Epithelial cell of prostate (primary cell): Measurements from ENCODE around the gene RNF19B.

Source experiments
- DNase-seq: peaks from one replicate; pipeline ENCODE4 v3.0.0-alpha.2; 2011; ENCODE audit warnings: low read depth, low spot score
- H3K27ac ChIP-seq: fragments of 450-650 bp; 2 replicates; pipeline ENCODE4 v1.5.1; 2017; ENCODE audit warnings: mild to moderate bottlenecking

The RNF19B gene

DNA sequence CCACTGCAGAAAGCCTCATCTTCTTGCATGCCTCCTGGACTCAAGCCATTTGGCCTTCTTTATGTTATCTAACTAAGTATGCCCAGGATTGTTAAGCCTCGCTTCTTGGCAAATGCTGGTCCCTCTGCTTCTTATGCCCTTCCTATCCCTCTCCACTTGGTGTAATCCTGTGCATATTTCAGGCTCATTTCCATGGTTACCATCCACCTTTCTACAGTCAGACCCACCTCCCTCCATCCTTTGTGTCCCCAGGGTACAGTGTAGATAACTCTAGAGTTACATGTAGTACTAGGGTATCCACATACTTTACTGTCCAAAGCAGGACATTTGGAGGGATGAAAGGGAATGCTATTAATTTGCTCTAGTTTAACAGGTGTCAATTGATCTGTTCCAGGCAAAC, 6.5 kb upstream of the RNF19B start:
- DNase-seq, result no peak

DNA sequence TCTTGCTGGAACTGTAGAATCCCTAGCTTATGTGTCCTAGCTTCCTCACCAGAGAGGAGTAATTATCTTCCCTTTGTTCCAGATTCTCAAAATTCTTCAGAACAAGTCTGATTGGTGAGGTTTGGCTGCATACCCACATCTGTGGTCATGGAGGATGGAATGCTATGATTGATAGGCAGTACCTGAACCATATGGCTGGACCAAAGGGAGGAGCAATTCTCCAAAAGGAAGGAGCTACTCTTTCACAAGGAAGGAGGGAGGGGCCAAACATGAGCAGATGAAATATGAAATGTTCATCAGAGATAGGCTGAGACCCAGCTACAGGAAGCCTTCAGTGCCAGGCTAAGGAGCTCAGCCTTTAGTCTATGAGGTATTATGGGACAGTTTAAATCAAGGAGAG, 5.0 kb upstream of the RNF19B start:
- H3K27ac ChIP-seq, result peak overlapping the region; percentile 78
- no peak for DNase-seq

More for the DNA sequence above, 6.5 kb upstream of the RNF19B start:
- no peak overlapping the region for H3K27ac ChIP-seq

DNA sequence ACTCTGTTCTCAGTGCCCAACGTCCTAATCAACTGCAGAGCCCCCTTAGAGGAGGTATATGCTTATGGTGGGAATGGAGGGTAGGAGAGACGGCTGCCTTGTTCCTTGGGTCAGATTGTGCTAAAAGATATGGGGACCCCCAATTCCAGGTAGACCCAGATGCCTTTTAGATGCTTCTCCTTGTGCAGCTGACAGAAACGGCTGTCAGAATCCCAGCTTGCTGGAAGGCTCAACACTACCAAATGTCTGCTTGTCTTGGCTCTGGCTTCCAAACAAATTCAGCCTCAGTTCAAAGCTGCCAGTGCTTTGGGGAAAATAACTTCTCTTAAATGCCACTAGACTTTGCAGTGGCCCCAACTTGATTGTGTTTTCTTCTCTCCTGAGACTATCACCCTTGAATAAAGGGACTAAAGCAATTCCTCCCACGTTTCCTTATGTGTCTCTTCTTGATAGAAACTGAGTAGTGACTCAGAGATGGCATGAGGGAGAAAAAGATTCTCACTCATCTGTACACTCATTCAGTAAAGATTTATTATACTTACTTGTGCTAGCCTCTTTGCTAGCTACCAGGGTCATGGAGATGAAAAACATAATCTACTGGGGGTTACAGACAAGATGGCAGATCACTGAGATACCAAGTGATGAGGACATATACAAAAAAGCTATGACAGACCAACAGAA, 3.4 kb upstream of the RNF19B start:
- DNase-seq, result no peak
- peak overlapping the region; percentile 78 for H3K27ac ChIP-seq

DNA sequence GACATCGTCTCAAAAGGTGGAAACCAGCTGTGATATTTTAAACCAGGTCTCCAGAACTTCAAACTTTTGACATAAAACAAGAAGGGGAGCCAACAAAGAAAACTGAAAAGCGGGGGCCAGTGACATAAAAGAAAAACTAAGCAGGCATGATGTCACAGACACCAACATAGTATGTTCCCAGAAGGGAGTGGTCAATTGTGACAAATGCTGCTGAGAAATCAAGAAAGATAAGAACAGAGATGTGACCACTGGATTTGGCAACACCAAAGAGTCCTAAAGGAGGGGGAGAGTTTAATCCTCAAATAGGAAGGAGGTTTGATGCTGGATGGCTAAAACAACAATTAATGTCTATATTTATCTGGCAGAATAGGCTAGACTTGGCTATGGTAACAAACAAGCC, 2.3 kb upstream of the RNF19B start:
- H3K27ac ChIP-seq, result no peak overlapping the region

DNA sequence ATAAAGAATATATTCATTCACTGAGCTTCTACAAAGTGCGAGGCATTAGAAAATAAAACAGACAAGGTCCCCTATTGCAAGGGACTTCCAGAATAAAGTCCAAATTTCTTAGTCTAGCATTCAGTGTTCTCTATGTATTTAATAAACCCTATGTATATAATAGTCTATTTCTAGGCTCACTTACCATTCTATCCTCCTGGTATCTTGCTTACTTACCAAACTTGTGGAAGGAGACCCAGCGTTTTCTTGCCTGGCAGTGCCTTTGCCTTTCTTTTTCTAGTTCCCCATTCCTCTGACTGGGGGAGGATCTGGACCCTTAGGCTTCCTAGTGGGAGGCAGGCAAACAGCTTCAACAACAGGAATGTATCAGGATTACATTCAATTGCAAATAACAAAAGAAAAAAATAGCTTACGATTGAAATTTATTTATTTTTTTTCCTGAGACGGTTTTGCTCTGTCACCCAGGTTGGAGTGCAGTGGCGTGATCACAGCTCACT, 690 bp upstream of the RNF19B start:
- DNase-seq, result no peak
- peak overlapping the region; percentile 76 for H3K27ac ChIP-seq

More for the DNA sequence above, 2.3 kb upstream of the RNF19B start:
- DNase-seq, result no peak

DNA sequence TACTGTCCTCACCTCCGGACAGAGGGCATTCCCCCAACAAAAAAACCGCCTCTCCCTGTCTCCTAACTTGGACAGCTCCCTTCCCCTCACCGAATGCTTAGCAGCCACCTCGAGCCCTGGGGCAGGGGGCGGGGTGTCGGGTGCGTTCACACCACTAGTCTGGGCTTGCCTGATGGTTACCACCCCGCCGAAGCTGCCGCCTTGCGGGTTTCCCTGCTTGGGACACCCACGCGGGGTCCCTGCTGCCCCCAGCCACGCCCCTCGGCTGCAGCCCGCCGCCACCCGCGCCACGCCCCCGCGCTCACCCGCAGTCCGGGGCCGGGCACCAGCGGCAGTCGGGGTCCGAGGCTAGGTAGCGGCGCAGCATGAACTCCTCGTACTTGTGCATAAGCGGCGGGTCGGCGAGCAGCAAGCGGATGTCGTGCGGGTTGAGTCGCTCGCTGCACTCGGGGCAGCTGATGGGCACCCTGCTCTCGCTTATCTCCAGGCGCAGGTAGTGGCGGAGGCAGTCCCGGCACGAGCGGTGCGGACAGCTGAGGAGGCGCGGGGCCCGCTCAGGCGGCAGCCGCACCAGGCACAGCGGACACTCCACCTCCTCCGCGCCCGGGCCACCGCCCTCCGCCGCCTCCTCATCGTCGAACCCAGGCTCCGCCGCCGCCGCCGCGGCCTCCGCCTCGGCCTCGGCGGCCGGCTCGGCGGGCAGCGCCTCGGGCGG, 706 bp downstream of the RNF19B start:
- no peak for DNase-seq
- H3K27ac ChIP-seq, result peak overlapping the region; percentile 76

DNA sequence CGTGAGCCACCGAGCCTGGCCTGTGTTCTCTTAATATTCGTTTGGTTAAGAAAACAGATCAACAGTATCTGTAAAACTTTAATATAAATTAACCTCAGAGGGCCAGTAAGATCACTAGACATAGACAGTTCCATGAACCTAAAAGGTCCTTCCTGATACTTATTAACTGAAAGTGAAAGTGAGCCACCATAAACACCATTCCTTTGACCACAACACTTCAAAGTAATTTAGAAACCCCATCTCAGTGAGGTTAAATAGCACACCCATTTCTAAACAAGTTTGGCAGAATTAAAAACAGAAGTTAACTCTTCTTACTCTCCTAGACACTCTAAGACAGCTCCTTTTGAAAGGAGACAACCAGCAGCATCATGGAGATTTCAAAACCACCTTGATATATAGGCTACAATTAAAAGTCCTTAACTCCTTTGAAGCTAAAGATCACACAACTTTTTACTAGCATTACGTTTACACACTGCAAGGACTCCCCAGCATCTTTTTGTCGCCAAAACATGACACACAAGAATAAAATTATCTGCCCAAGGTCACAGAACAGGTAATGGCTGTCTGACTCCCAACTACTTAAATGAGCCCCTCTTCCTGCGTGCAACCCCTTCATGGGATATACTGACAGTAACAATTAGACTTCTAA, 2.2 kb downstream of the RNF19B start:
- H3K27ac ChIP-seq, result no peak overlapping the region
- no peak for DNase-seq

DNA sequence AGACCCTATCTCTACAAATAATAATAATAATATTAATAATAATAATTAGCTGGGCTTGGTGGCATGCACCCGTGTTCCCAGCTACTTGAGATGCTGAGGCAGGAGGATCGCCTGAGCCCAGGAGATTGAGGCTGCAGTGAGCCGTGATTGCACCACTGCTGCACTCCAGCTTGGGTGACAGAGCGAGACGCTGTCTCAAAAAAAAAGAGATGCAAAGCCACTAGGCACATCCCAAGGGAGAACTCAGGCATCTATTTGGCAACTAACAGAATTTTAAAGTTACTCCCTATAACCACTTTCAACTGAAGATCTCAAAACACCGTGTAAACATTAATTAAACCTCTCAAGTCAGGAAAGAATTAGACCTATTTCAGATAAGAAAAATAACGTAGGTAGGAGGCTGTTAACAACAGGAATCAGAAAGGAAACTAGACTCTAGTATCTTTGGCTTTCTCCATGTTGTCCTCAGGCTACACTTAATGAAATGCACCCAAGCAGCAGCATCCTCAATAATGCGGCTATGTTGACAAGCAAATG, 3.7 kb downstream of the RNF19B start:
- DNase-seq, result no peak

DNA sequence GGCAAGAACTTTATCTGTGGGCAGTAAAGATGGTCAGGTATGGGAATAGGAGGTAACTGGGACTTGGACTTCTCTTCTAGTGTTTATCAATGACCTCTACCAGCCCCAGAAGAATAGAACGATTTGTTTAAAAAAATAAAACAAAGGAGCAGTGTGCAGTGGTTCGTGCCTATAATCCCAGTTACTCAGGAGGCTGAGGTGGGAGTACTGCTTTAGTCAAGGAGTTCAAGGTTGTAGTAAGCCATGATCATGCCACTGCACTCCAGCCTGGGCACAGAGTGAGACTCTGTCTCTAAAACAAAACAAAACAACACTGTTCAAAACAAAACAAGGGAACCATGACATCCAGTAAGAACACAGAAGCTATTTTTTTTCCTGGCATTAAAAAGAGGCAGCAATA, 4.3 kb downstream of the RNF19B start:
- H3K27ac ChIP-seq, result no peak overlapping the region
- no peak for DNase-seq

More for the DNA sequence above, 3.7 kb downstream of the RNF19B start:
- H3K27ac ChIP-seq, result no peak overlapping the region

DNA sequence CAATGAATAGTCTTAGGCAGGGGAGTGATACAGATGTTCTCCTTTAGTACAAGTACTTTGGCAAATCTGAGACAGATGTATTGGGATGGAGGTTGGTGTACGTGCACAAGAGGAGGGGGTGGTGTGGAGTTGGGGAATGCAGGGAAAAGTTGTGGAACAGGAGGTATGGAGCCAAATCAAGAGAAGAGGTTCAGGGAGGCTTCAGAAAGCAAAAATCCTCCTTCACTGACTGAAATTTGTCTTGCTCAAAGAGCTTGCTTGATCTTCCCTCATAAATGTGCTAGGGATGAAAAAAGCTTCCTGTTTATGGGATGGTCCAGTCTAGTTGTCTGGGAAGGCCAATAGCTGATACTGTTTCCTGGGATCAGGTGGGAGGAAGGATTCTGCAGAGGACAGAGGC, 5.8 kb downstream of the RNF19B start:
- DNase-seq, result no peak
- H3K27ac ChIP-seq, result no peak overlapping the region

DNA sequence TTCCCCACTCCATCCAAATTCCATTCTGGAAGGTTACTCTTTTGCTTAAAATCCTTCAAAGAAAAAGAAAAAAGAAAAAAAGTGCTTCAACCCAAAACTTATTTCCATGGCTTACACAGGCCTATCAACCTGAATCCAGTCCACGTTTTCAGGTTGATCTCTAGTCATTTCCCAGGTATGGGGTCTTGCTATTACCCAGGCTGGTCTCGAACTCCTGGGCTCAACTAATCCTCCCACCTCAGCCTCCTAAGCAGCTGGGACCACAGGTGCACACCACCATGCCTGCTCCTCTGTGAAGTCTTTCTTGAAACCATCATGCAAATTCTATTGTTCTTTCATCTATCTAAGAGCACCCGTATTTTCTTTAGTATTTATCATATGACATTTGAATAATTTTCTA, 7.6 kb downstream of the RNF19B start:
- DNase-seq, result no peak
- no peak overlapping the region for H3K27ac ChIP-seq

DNA sequence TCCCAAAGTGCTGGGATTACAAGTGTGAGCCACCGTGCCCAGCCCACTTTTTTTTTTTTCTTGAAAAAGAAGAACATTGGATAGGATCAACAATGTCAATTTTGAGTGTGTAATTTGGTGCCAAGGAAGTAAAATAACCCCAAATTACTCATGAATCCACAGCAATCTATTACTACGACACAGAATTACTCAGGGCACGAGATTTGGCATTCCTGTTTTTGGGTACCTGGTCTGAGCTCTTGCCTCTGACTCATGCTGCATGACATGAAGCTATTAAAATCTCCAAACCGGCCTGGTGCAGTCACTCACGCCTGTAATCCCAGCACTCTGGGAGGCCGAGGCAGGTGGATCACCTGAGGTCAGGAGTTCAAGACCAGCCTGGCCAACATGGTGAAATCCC, 10.4 kb downstream of the RNF19B start:
- H3K27ac ChIP-seq, result peak overlapping the region; percentile 90
- peak; percentile 89 for DNase-seq

DNA sequence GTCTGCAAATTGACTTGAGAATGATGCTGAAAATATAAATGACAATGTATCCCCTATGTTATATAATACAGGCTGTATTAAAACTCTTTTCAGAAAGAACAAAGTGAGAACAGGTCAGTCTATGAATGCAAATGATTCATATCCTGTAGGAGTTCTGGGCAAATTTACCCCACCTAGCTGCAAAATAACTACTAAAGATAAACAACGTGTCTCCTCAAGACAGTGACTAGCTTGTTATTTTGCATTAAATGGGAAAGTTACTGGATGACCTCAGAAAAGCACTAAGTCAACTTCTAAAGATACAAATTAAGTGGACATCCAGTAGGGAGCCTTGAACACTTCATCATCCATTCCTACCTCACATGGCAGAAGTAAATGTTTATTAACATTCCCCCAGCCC, 11.1 kb downstream of the RNF19B start:
- peak; percentile 75 for DNase-seq
- H3K27ac ChIP-seq, result peak overlapping the region; percentile 90

DNA sequence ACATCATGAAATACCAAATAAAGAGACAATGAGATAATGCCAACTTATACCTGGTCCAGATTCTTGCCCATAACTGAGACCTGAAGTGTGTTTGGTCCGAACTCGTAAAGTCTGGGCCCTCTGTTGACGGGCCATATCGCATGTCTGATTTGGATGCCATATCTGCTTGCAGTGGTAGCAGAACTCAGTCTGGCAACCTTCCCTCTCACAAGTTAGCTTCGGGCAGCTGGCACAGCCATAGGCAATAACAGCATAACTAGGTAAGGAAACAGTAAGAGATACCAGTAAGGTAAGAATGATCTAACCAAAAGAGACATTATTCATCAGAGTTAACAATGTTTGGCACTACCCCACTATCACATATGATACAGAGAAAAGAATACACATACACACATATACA, 15.1 kb downstream of the RNF19B start:
- H3K27ac ChIP-seq, result peak overlapping the region; percentile 54
- no peak for DNase-seq

DNA sequence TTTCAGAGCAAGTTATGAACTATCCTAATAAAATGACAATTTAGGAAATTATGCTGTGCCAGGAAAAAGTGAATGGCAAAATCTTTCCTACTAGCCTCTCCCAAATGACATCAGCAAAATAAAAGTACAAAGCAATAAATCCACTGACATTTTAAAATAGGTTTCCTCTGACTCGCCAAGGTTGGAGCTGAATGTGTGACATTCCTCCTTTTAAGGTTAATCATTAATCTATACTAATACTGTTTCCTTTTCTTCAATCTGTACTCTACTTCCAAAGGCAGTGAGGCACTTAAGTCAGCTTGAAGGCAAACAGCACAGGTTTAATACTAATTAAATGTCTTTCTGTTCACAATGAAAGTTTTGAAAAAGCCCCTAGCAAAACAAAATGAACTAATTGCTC, 15.7 kb downstream of the RNF19B start:
- peak overlapping the region; percentile 54 for H3K27ac ChIP-seq
- DNase-seq, result no peak

DNA sequence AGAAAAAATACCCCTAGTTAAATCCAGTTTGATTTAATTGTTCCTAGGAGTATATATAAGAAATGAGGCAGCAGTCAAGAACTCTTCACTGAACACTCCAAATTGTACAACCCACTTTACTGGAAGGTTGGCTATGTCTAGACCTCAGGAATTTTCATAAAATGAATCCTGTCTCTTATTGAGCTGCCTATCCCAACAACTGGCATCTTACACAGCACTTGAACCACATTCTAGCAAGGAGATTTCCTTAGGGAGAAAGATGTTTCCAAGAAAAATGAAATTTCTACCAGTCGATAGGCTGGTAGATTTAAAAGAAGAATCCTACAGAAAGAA, 16.3 kb downstream of the RNF19B start:
- no peak for DNase-seq
- peak overlapping the region; percentile 54 for H3K27ac ChIP-seq

DNA sequence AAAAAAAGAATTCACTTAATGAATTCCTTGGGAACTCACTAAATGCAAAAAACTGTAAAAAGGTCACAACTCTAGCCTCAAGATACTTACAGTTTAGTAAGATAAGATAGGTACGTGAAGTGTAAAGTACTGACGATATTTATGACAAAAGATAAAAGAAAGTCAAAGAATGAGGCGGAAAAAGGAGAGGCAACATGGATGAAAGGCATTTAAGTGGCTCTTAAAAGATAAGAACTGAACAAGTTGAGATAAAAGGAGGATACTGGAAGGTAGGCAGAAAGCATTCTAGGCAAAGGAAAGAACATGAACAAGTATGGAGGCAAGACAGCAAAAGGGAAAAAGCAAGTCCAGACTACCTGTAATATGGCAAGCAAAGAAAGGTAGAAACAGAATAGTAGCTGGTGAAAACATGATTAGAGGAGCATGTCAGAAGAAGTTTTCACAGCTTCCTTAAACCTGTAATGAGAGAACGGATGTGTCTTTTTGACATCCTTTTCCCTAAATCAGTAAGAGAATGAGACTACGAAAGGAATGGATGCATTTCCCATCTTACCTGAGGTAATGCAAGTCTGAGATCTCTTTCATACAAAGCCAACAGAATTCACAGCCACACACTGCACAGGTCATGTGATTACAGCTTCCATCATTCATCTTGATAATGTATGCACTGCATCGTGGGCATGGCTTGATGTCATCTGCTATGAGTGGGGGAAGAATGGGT, 16.8 kb downstream of the RNF19B start:
- H3K27ac ChIP-seq, result peak overlapping the region; percentile 54
- no peak for DNase-seq

DNA sequence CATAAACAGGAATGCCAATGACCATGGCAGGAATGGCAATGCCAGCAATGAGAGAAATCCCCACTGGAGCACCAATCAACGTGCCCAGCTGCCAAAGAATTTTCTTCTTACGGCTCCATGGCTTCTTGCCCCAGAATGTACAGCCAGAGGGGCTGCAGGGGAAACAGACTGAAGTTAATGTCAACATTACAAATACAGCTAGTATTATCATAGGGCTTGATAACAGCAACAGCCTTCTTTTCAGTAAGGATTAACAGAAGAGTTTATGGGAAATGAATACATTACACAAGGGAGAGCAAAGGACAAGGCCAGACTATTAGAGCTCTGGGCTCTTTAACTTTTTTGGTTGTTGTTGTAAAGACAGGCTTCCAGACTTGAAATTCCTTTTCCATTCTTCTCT, 18.2 kb downstream of the RNF19B start:
- no peak overlapping the region for H3K27ac ChIP-seq
- no peak for DNase-seq

DNA sequence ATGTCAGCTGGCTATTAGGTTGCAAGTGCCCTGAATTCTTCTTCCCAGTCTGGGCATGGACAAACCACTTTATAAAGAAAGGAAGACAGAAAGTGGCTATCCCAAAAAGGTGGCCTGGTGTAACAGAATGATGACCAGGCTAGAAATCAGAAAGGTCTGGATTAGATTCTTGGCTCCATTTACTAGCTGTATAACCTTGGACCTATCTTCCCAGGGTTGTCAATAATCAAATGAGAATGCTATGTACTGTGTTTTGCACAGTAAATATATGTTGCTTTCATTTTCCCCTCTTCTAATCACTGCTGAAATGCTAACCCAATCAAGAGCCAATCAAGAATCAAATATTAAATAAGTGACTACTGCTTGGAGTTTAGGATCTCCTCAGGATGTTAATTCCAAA, 20.4 kb downstream of the RNF19B start:
- H3K27ac ChIP-seq, result no peak overlapping the region
- DNase-seq, result no peak

DNA sequence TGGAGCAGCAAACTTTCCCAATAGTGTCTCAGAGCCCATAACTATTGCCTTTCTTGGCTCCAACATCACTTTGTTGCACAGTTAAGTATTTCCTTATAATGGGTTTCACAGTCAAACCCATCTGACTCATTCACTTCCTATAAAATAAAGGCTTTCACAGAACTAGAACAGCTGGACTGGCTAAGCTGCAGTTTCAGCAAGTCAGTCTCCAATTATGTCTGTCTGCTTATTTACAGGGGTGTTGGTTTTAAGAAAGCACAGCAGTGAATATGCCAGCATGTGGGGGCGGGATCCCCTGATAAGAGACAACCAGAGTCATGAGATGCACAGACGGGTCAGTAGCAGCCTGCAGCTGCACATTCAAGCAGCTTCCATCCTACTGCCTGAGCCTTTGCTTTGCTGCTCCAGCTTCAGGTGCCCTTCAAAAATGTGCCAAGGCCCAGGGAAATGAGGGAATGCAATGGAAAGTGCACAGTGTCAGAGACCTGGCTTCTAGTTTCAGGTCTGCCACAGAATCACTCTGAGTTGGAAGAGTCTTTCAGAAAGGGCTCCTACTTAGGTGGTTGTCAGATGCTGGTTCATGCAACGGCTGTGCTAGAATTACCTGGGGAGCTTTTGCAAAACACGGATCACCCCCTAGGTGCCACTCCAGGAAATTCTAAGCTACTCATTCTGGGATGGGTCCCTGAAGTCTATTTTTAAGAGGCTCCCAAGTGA, 24.8 kb downstream of the RNF19B start:
- peak; percentile 91 for DNase-seq
- H3K27ac ChIP-seq, result peak overlapping the region; percentile 80
